GM13977 (cell line): ENCODE data around the gene MED16.

Source experiments
- DNase-seq: peaks from one replicate; pipeline ENCODE4 v3.0.0; 2012; ENCODE audit warnings: low spot score
- CTCF ChIP-seq: IDR thresholded peaks from 2 replicates; pipeline ENCODE4 v1.5.1; 2012; ENCODE audit warnings: mild to moderate bottlenecking, control low read depth; ENCODE audit not compliant: insufficient read depth; ENCODE audit errors: extremely low read depth, missing control alignments
- in situ Hi-C: fragments of 300-500 bp; cut with MboI; formaldehyde crosslinking; loops from one replicate; pipeline ENCODE4 v1.12.0; 2022; ENCODE audit warnings: low sequenced_read_pairs, low pct_unique_long_range_greater_than_20kb, mixed read lengths, inconsistent platforms; ENCODE audit not compliant: unreplicated experiment

The MED16 gene

GRCh38 chr19:835210-835810, 57.7 kb downstream of the MED16 start:
- no peak for DNase-seq
- no peak for TF ChIP-seq CTCF
- in situ Hi-C loops: no loop called here

- in situ Hi-C loops: no loop called here
- TF ChIP-seq CTCF: no peak
- no peak for DNase-seq
These were observed 58.8 kb downstream of the MED16 start for GRCh38 chr19:834216-834615.

- DNase-seq: no peak
- in situ Hi-C loops: no loop called here
- TF ChIP-seq CTCF: no peak
These were observed 61.3 kb downstream of the MED16 start for GRCh38 chr19:831407-832369.

- DNase-seq: no peak
- in situ Hi-C loops: no loop called here
- TF ChIP-seq CTCF: no peak
These were observed 63.7 kb downstream of the MED16 start for GRCh38 chr19:829129-829758.

- in situ Hi-C loops: no loop called here
- no peak for DNase-seq
- TF ChIP-seq CTCF: no peak
These were observed 65.2 kb downstream of the MED16 start, which contains the start of gene AZU1 for GRCh38 chr19:827710-828321. AZU1 (plus strand) TSS chr19:827837; CDS start chr19:827847, 10 bp downstream.

DNA sequence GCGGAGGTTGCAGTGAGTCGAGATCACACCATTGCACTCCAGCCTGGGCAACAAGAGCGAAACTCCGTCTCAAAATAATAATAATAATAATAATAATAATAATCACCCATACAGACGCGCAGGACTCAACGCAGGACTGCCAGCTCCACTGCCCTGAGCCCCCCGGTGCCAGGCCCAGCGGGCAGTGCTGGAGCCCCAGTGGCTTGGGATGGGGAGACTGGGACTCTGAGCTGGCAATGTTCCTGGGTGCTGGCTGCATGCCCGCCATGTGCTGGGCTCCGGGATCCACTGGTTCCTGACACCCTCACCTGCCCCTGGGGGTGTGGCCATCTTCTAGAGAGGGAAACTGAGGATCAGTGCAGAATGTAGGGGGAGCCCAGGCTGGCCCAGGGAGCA, 65.7 kb downstream of the MED16 start:
- TF ChIP-seq CTCF: no peak
- in situ Hi-C loops: no loop called here
- no peak for DNase-seq
